IMR-90 (cell line): ENCODE measurements around the gene COX7A1. TPM values are rescaled to one million over a fixed set of nuclear protein-coding genes. Genes with fewer than 3 reads are reported as not detected.

Experiments
- ATAC-seq: fragments of 200-7000 bp; cut with Tn5 transposase; 2 replicates; pipeline ENCODE4 v1.9.1; 2020; ENCODE audit warnings: low read depth, mild to moderate bottlenecking, moderate library complexity
- BruUV-seq: library from RNA; stranded (reverse); fragments of 400-500 nt; replicated peaks from 2 replicates; lab custom pipeline; 2021; lab: Mats Ljungman, UMichigan
- CTCF ChIA-PET: fragments of 300-600 bp; formaldehyde crosslinking; extraction: SDS; loops from one replicate; lab custom pipeline; 2021; ENCODE audit warnings: antibody characterized with exemption; lab: Yijun Ruan, JAX
- POLR2A ChIA-PET: fragments of 300-600 bp; sonication (Branson Sonifier 250); formaldehyde crosslinking; loops from one replicate; lab custom pipeline; 2022; ENCODE audit warnings: antibody characterized with exemption; ENCODE audit not compliant: unreplicated experiment; lab: Charles Lee
- DNase-seq: peaks from one replicate; pipeline ENCODE4 v3.0.0; 2013
- H2AFZ ChIP-seq: replicated peaks from 2 replicates; pipeline ENCODE3; 2013; ENCODE audit warnings: low read length, mild to moderate bottlenecking; ENCODE audit not compliant: poor library complexity
- H2AK5ac ChIP-seq: 2 replicates; pipeline ENCODE4 v1.6.1; 2013; ENCODE audit warnings: low read depth, low read length, inconsistent platforms
- H2AK9ac ChIP-seq: replicated peaks from 2 replicates; pipeline ENCODE3; 2013; ENCODE audit warnings: mild to moderate bottlenecking, low read depth, low read length, moderate library complexity; ENCODE audit not compliant: poor library complexity
- H2BK120ac ChIP-seq: 2 replicates; pipeline ENCODE4 v1.6.1; 2013; ENCODE audit warnings: low read depth, low read length, inconsistent platforms
- H2BK15ac ChIP-seq: 3 replicates; pipeline ENCODE4 v1.6.1; 2013; ENCODE audit warnings: low read depth, low read length, inconsistent platforms
- H2BK20ac ChIP-seq: 2 replicates; pipeline ENCODE4 v1.6.1; 2013; ENCODE audit warnings: low read depth, mild to moderate bottlenecking, inconsistent platforms, low read length, moderate library complexity
- H2BK5ac ChIP-seq: 2 replicates; pipeline ENCODE4 v1.6.1; 2013; ENCODE audit warnings: mild to moderate bottlenecking, low read depth, low read length, inconsistent platforms; ENCODE audit not compliant: poor library complexity, severe bottlenecking
- H3K14ac ChIP-seq: replicated peaks from 2 replicates; pipeline ENCODE4 v1.6.1; 2013; ENCODE audit warnings: low read depth, low read length, inconsistent platforms
- H3K18ac ChIP-seq: 2 replicates; pipeline ENCODE4 v1.6.1; 2013; ENCODE audit warnings: low read depth, low read length, control low read depth
- H3K23ac ChIP-seq: 2 replicates; pipeline ENCODE4 v1.6.1; 2013; ENCODE audit warnings: low read depth, low read length, inconsistent platforms
- H3K27ac ChIP-seq: 2 replicates; pipeline ENCODE4 v1.5.1; 2013; ENCODE audit warnings: mild to moderate bottlenecking, control low read depth, low read length; ENCODE audit not compliant: insufficient read depth
- H3K27me3 ChIP-seq: 2 replicates; pipeline ENCODE4 v1.6.1; 2013; ENCODE audit warnings: low read length; ENCODE audit not compliant: control insufficient read depth, insufficient read depth
- H3K36me3 ChIP-seq: 2 replicates; pipeline ENCODE4 v1.6.1; 2013; ENCODE audit warnings: low read length, mixed read lengths; ENCODE audit not compliant: control insufficient read depth, insufficient read depth
- H3K4ac ChIP-seq: 2 replicates; pipeline ENCODE4 v1.6.1; 2013; ENCODE audit warnings: low read depth, low read length, inconsistent platforms
- H3K4me1 ChIP-seq: 2 replicates; pipeline ENCODE4 v1.6.1; 2013; ENCODE audit warnings: low read length, mixed read lengths; ENCODE audit not compliant: control insufficient read depth, insufficient read depth
- H3K4me2 ChIP-seq: 2 replicates; pipeline ENCODE4 v1.6.1; 2013; ENCODE audit warnings: low read depth, mild to moderate bottlenecking, control low read depth, low read length, moderate library complexity
- H3K4me3 ChIP-seq: 2 replicates; pipeline ENCODE4 v1.5.1; 2013; ENCODE audit warnings: low read depth, mild to moderate bottlenecking, control low read depth, low read length, moderate library complexity; ENCODE audit not compliant: insufficient read depth
- H3K56ac ChIP-seq: 2 replicates; pipeline ENCODE4 v1.6.1; 2013; ENCODE audit warnings: low read length, inconsistent platforms; ENCODE audit not compliant: insufficient read depth; ENCODE audit errors: extremely low read depth
- H3K79me1 ChIP-seq, 2 experiments: 2 replicates each; pipeline ENCODE4 v1.6.1; 2013; ENCODE audit warnings: low read length in 2 of 2, inconsistent platforms in 1 of 2, low read depth in 1 of 2
- H3K9ac ChIP-seq: 2 replicates; pipeline ENCODE4 v1.6.1; 2013; ENCODE audit warnings: low read depth, low read length, control low read depth
- H3K9me1 ChIP-seq: 2 replicates; pipeline ENCODE4 v1.6.1; 2013; ENCODE audit warnings: low read length, inconsistent platforms; ENCODE audit not compliant: insufficient read depth
- H3K9me3 ChIP-seq: 2 replicates; pipeline ENCODE4 v1.6.1; 2013; ENCODE audit warnings: low read length; ENCODE audit not compliant: control insufficient read depth, insufficient read depth
- H4K20me1 ChIP-seq: 2 replicates; pipeline ENCODE4 v1.6.1; 2013; ENCODE audit warnings: low read length, inconsistent platforms; ENCODE audit not compliant: insufficient read depth
- H4K5ac ChIP-seq: 2 replicates; pipeline ENCODE4 v1.6.1; 2013; ENCODE audit warnings: mild to moderate bottlenecking, low read depth, low read length, control low read depth
- H4K8ac ChIP-seq, 2 experiments: 2 replicates each; pipeline ENCODE4 v1.6.1; 2013; ENCODE audit warnings: low read depth in 2 of 2, low read length in 2 of 2, control low read depth in 1 of 2, inconsistent platforms in 1 of 2
- H4K91ac ChIP-seq: 2 replicates; pipeline ENCODE4 v1.6.1; 2013; ENCODE audit warnings: low read depth, low read length, inconsistent platforms; ENCODE audit not compliant: insufficient read depth
- BHLHE40 ChIP-seq: fragments of 150-350 bp; IDR thresholded peaks from 2 replicates; pipeline ENCODE4 v1.6.1; 2016; ENCODE audit warnings: mild to moderate bottlenecking, low read depth, low read length
- CEBPB ChIP-seq: IDR thresholded peaks from 2 replicates; pipeline ENCODE4 v1.6.1; 2012; ENCODE audit warnings: low read depth, low read length, improper control_type of control experiment
- CHD1 ChIP-seq: IDR thresholded peaks from 2 replicates; pipeline ENCODE4 v1.6.1; 2012; ENCODE audit warnings: low read depth, low read length, improper control_type of control experiment
- CTCF ChIP-seq: conservative IDR thresholded peaks from 2 replicates; pipeline ENCODE4 v1.5.1; 2012; ENCODE audit warnings: mild to moderate bottlenecking, low read depth, low read length, improper control_type of control experiment
- ELK1 ChIP-seq: fragments of 150-350 bp; IDR thresholded peaks from 2 replicates; pipeline ENCODE4 v1.6.1; 2016; ENCODE audit warnings: low read depth, mild to moderate bottlenecking, low read length, moderate library complexity, borderline replicate concordance
- FOS ChIP-seq: fragments of 150-350 bp; IDR thresholded peaks from 2 replicates; pipeline ENCODE4 v1.6.1; 2016; ENCODE audit warnings: low read depth, low read length
- MAFK ChIP-seq: IDR thresholded peaks from 2 replicates; pipeline ENCODE4 v1.6.1; 2012; ENCODE audit warnings: low read depth, low read length, improper control_type of control experiment
- MAZ ChIP-seq: IDR thresholded peaks from 2 replicates; pipeline ENCODE4 v1.6.1; 2012; ENCODE audit warnings: low read depth, mild to moderate bottlenecking, low read length, improper control_type of control experiment, moderate library complexity, borderline replicate concordance
- NFE2L2 ChIP-seq: fragments of 150-350 bp; IDR thresholded peaks from 2 replicates; pipeline ENCODE4 v1.6.1; 2016; ENCODE audit warnings: low read depth, mild to moderate bottlenecking, low read length
- POLR2A ChIP-seq: IDR thresholded peaks from 2 replicates; pipeline ENCODE4 v1.6.1; 2012; ENCODE audit warnings: mild to moderate bottlenecking, low read depth, low read length
- RAD21 ChIP-seq: IDR thresholded peaks from 2 replicates; pipeline ENCODE4 v1.6.1; 2012; ENCODE audit warnings: low read length, improper control_type of control experiment
- RCOR1 ChIP-seq: IDR thresholded peaks from 2 replicates; pipeline ENCODE4 v1.6.1; 2012; ENCODE audit warnings: mild to moderate bottlenecking, low read length, improper control_type of control experiment; ENCODE audit not compliant: insufficient replicate concordance
- RFX5 ChIP-seq: IDR thresholded peaks from 2 replicates; pipeline ENCODE4 v1.8.0; 2012; ENCODE audit warnings: low read depth, mild to moderate bottlenecking, low read length, moderate library complexity
- SMC3 ChIP-seq: fragments of 150-350 bp; IDR thresholded peaks from 2 replicates; pipeline ENCODE4 v1.6.1; 2016; ENCODE audit warnings: low read depth, mild to moderate bottlenecking, antibody characterized with exemption, low read length, moderate library complexity
- WGBS, 2 experiments: methylation state at CpG; one replicate each; pipeline versions ENCODE4 v1.1.5 to v1.1.7; 2013; ENCODE audit warnings: missing lambda C conversion rate in 2 of 2; ENCODE audit not compliant: insufficient read length in 1 of 2; ENCODE audit errors: extremely low coverage in 2 of 2; 5-methylcytosine and 5-hydroxymethylcytosine counted together
- dilution Hi-C: fragments of 300-500 bp; cut with HindIII; formaldehyde crosslinking; loops from one replicate; pipeline ENCODE4 v1.14.3; 2018; ENCODE audit warnings: low sequenced_read_pairs; ENCODE audit not compliant: unreplicated experiment
- in situ Hi-C: fragments of 300-500 bp; cut with MboI; formaldehyde crosslinking; loops from 3 replicates; pipeline ENCODE4 v1.14.3; 2019; ENCODE audit warnings: low sequenced_read_pairs, inconsistent platforms, mixed read lengths
- intact Hi-C: fragments of 100-400 bp; cut with micrococcal nuclease; formaldehyde crosslinking; loops from 2 replicates; pipeline ENCODE4 v1.10.0; 2022
- polyA plus RNA-seq, 3 experiments: library from polyadenylated mRNA; depleted of rRNA; stranded (reverse); fragments of >200 nt; gene quantifications; 2 replicates each; pipeline ENCODE4 v1.2.3, GENCODE V29; 2012; ENCODE audit warnings: low replicate concordance in 1 of 3
- total RNA-seq: library from RNA; depleted of rRNA; stranded (reverse); fragments of >200 nt; gene quantifications from 2 replicates; pipeline ENCODE4 v1.2.3, GENCODE V29; 2012

The COX7A1 gene
- total and polyA plus RNA-seq, 2 of the 4 experiments (the other 2 are of a cell fraction), result 0.54 to 6.9 TPM

- dilution Hi-C loops (no loop called here), intact Hi-C loops (loop anchor here (2.0 kb wide), 1 partner anchor 25 kb away; the partner anchor contains the start of genes POLR2I and TBCB), in situ Hi-C loops (no loop called here)
- no peaks in the 10 kb centered on the region for H3K9me3 ChIP-seq
- H2AK5ac ChIP-seq, result peak within 1 kb of the TSS; percentile 87
- BruUV-seq, result no TSS peak
- H3K23ac ChIP-seq, result peak within 1 kb of the TSS; percentile 96
- peaks cover 24% of the 10 kb centered on the region for H4K20me1 ChIP-seq
- H2BK20ac ChIP-seq, result no peak within 1 kb of the TSS
- peak within 1 kb of the TSS; percentile 99 for H3K9ac ChIP-seq
- H2BK120ac ChIP-seq, result peak within 1 kb of the TSS; percentile 63
- H2AFZ ChIP-seq, result peak within 1 kb of the TSS; percentile 96
- CTCF ChIA-PET, result interaction anchor here (1.2 to 1.4 kb wide), 2 partner anchors 11 to 12 kb away, joined by 3 to 4 read pairs; no protein-coding TSS in a partner anchor
- H3K27ac ChIP-seq, result peak within 1 kb of the TSS; percentile 95
- peak within 1 kb of the TSS; percentile 93 to 94 for H4K8ac ChIP-seq
- peak within 1 kb of the TSS; percentile 84 for H3K18ac ChIP-seq
- ATAC-seq, result peak; percentile 84
- no peaks in the 10 kb centered on the region for H3K27me3 ChIP-seq
- peaks cover 9% of the 10 kb centered on the region for H3K9me1 ChIP-seq
- H3K56ac ChIP-seq, result peak within 1 kb of the TSS; percentile 94
- peak within 1 kb of the TSS; percentile 91 for H4K5ac ChIP-seq
- peaks cover 10% of the 10 kb centered on the region for H3K4me1 ChIP-seq
- H3K79me1 ChIP-seq, result peaks cover 26 to 38% of the 10 kb centered on the region in 2 experiments
- peak within 1 kb of the TSS; percentile 100 for H2AK9ac ChIP-seq
- peak within 1 kb of the TSS; percentile 96 for H3K4me3 ChIP-seq
- WGBS, 2 experiments, result 1% methylated on average over 35 of the region's 75 CpGs; no CpG with 5 or more reads in 1 of the 2 experiments
- peak; percentile 93 for DNase-seq
- H4K91ac ChIP-seq, result peak within 1 kb of the TSS; percentile 93
- peaks cover 19% of the 10 kb centered on the region for H3K36me3 ChIP-seq
- H2BK5ac ChIP-seq, result peak within 1 kb of the TSS; percentile 92
- peak within 1 kb of the TSS; percentile 99 for H3K4ac ChIP-seq
- peak within 1 kb of the TSS; percentile 85 for H3K4me2 ChIP-seq
- POLR2A ChIA-PET, result interaction anchor here (0.6 kb wide), 1 partner anchor 21 kb away, joined by 17 read pairs; no protein-coding TSS in a partner anchor
- peak within 1 kb of the TSS; percentile 68; the same call in 1 of the 3 replicates for H2BK15ac ChIP-seq
- H3K14ac ChIP-seq, result peak within 1 kb of the TSS; percentile 98
- TF ChIP-seq CHD1, result no peak
- TF ChIP-seq BHLHE40, result peak; percentile 32; the same call in 1 of the 2 replicates
- no peak for TF ChIP-seq MAFK
- no peak for TF ChIP-seq ELK1
- TF ChIP-seq RFX5, result no peak
- no peak for TF ChIP-seq CEBPB
- no peak for TF ChIP-seq CTCF
- 0 out of 2 replicates have a peak, but pooled peaks have one; percentile 9 for TF ChIP-seq SMC3
- TF ChIP-seq FOS, result peak; percentile 70
- TF ChIP-seq NFE2L2, result no peak
- peak; percentile 9 for TF ChIP-seq RCOR1
- no peak for TF ChIP-seq RAD21
- TF ChIP-seq MAZ, result peak; percentile 96
- TF ChIP-seq POLR2A, result peak; percentile 92
Observed at GRCh38 chr19:36139473-36140303, 12.6 kb downstream of the COX7A1 start, which contains the start of gene CAPNS1. Gene CAPNS1, plus strand, starts transcription at chr19:36140066. Its CDS starts 946 bp downstream, at chr19:36141012.
